ENCODE results near the gene RAI2. TPM values are rescaled to one million over a fixed set of nuclear protein-coding genes. Genes with fewer than 3 reads are reported as not detected.
"Not testable (repeated sequence)": the region's sequence is repeated elsewhere in the genome, so short reads cannot be mapped to it uniquely, and the experiment has no call there.

The RAI2 gene
- total RNA-seq, 1 experiment from 2014 or later, result not detected

GRCh38 chrX:17788439-17788838 is 72.7 kb downstream of the RAI2 start:
- DNase-seq (ENCODE audit: extremely low read depth, low read depth), result peak; percentile 26

GRCh38 chrX:17787557-17787956 is 73.5 kb downstream of the RAI2 start:
- DNase-seq (ENCODE audit: extremely low read depth, low read depth), result no peak

- DNase-seq (ENCODE audit: extremely low read depth, low read depth), result not testable (repeated sequence)
Observed at GRCh38 chrX:17786554-17787347, 74.3 kb downstream of the RAI2 start.

GRCh38 chrX:17779434-17779833 is 81.7 kb downstream of the RAI2 start:
- DNase-seq (ENCODE audit: extremely low read depth, low read depth), result no peak

- DNase-seq (ENCODE audit: extremely low read depth, low read depth), result no peak
Observed at GRCh38 chrX:17778997-17779396, 82.1 kb downstream of the RAI2 start.

- DNase-seq (ENCODE audit: extremely low read depth, low read depth), result no peak
Observed at GRCh38 chrX:17774053-17774452, 87.0 kb downstream of the RAI2 start.

- no peak for DNase-seq (ENCODE audit: extremely low read depth, low read depth)
Observed at GRCh38 chrX:17773221-17773876, 87.7 kb downstream of the RAI2 start.

- DNase-seq (ENCODE audit: extremely low read depth, low read depth), result no peak
Observed at GRCh38 chrX:17769701-17770269, 91.3 kb downstream of the RAI2 start.

GRCh38 chrX:17768997-17769396 is 92.1 kb downstream of the RAI2 start:
- no peak for DNase-seq (ENCODE audit: extremely low read depth, low read depth)

- no peak for DNase-seq (ENCODE audit: extremely low read depth, low read depth)
Observed at GRCh38 chrX:17767734-17768133, 93.4 kb downstream of the RAI2 start.

- no peak for DNase-seq (ENCODE audit: extremely low read depth, low read depth)
Observed at GRCh38 chrX:17759990-17760389, 101.1 kb downstream of the RAI2 start.

GRCh38 chrX:17758382-17758781 is 102.7 kb downstream of the RAI2 start:
- DNase-seq (ENCODE audit: extremely low read depth, low read depth), result no peak

GRCh38 chrX:17750436-17750835 is 110.7 kb downstream of the RAI2 start:
- DNase-seq (ENCODE audit: extremely low read depth, low read depth), result no peak

Other genes with a start within 250 kb of the RAI2 start
- 10.1 TPM in 2 replicates for gene SCML1, start 123.8 kb downstream of the RAI2 start, total RNA-seq (2014; rRNA removed; shearing (Covaris generic))

Data from NCI-H460 (cell line).